GM21723 (cell line): ENCODE results near the gene TMEM59L.
"Not testable (repeated sequence)": the region's sequence is repeated elsewhere in the genome, so short reads cannot be mapped to it uniquely, and the experiment has no call there.

ENCODE experiments used
- ATAC-seq: cut with Tn5 transposase; IDR thresholded peaks from one replicate; pipeline ENCODE4 v1.9.1; 2021; ENCODE audit warnings: mild to moderate bottlenecking, moderate library complexity; ENCODE audit not compliant: unreplicated experiment

The TMEM59L gene

DNA sequence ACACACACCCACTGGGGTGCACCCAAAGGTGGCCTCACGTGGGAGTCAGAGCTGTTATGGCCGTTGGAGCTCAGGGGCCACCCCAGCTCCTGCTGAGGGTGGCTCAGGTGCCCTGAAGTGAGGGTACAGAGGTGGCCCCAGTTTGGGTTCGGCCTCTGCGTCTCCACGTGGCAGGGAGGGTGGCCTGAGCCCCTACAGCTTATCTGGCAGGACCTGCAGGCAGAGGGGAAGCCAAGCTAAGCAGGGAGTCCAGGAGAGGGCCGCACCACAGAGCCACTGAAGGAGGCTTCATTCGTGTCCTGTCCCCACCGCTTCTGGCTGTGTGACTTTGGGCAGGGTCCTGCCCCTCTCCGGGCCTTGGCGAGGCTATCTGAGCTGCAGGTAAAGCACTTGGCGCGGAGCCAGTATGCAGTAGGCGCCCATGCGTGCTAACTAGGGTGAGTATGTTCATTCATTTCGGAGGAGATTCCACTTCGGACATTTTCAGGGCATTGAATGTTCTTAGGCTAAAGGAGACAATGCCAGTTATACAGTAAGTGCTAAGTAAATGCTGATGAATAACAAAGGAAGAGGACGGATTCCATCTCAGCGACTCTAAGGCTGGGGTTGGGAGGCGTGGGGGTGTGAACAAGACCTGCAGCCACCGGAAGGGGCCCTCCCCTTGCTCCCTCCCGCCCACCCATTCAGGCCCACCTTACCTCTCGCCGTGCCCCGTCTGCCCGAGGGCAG is 19.1 kb upstream of the TMEM59L start:
- ATAC-seq, result no peak

DNA sequence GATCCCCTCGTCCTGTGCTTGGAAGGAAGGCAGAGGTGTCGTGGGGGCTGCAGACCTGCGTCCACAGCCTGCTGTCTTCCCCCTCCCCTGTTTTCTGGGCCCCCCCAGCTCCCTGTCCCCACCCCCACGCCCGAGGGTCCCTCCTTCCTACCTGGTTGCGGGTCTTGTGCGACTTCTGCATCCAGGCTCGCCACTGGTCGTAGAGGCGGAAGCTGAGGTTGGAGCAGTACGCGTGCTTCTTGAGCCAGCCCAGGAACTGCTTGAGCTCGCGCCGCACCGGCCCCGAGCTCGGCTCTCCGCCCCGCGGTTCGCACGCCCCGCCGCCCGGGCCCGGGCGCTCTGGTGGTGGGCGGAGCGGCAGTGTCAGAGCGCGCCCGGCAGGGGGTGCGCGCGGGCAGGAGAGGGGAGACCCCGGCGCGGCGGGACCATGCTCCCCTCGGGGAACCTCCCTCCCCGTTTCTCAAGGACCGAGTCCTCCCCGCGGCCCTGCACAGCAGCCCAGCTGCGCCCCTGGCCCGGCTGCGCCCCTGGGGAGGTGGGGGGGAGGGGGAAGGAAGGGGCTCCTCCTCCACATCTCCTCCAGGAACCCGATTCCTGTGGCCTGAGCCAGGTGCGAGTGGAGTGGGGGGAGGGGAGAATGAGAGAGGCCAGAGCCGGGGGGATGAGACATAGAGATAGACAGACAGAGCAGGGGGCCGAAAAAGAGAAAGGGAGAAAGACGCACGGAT is 18.4 kb upstream of the TMEM59L start:
- ATAC-seq, result peak; percentile 53

DNA sequence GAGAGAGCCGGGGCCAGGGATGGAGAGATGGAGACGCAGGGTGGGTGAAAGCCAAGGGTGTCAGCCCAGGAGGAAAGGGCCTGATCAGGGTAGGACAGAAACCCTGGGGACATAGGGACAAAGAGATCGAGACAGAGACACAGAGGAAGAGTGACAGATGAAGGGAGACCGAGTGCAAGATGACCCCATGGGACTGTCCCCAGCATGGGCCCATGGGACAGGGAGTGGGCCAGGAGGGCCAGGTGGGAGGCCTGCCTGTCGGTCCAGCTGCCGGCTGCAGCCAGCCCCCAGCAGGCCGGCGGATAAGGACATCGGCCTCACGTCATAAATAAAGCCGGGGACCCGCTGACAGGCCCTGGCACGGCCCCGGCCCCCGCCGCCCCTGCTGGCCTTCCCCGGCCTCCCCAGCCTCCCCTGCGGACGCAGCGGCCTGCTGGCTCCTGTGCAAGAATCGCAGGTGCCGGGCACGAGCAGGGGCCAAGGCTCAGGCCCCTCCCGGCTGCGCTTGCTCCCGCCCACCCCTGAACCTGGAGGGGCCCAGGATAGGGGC is 17.8 kb upstream of the TMEM59L start:
- no peak for ATAC-seq

DNA sequence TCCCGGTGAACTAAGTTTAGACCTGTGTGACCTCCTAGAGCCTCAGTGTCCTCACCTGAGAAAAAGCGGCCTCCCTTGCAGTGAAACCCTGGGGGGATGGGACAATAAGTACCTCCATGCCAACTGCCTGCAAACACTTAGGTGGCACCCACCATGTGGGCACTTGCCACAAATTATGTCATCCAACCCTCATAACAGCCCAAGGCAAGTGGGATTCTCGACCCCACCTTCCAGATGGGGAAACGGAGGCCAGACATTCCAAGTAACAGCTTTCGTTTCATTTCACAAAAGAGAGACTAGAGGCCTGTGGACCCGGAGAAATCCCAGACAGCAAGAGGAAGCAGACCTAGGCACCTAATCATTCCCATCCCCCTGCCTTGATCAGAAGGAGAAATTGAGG is 17.2 kb upstream of the TMEM59L start:
- no peak for ATAC-seq

DNA sequence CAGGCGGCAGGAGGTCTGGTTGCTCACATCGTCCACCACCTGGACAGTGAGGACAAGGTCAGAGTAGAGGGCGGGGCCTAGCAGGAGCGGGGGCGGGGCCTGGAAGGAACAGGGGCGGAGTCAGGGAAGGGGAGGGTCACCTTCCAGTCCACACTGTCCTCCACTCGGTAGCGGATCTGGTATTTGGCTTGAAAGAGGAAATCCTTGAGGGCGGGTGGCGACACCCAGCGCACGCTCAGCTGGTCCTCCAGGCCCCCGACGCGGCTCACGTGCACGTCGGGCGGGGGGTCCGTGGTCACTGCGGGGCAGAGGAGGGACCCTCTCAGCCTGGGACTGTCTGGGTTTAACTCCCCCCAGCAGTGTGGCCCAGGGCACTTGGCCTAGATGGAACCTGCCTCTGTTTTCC is 15.9 kb upstream of the TMEM59L start:
- no peak for ATAC-seq

DNA sequence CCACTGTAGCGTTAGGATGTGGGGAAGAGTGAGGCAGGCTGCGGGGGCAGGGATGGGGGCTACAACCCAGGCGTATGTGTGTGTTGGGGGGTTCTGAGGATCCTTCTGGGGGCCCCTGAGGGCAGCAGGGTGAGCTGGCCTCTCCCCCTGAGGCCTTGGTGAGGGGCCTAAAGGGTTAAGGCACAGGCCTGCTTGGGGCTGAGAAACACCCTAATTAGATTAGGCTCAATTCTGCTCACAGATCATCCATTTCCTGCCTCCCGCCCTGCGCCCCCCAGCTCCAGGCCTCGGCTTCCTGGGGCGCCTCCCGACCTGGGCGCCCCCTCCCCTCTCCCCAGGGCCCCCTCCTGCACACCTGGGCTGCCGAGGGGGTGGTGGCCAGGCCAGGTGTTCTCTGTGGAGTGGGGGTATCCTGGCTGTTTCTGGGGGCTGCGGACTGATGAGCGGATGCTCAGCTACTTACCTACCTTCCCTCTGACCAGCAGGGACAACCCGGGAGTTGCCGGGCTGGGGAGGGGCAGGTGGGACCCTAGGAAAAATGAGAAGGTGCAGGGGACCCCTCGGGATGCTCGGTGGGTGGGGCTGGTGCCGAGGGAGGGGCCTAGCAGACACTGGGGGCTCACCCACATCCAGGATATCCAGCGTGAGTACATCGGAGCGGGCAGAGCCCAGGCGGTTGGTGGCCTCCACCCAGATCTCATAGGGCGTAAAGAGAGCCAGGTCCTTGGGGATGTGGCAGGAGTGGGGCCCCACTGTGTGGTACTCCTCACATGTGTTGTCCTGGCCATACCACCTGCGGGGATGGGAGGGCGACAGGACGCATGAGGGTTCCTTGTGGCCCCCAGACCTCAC is 14.6 kb upstream of the TMEM59L start:
- no peak for ATAC-seq

DNA sequence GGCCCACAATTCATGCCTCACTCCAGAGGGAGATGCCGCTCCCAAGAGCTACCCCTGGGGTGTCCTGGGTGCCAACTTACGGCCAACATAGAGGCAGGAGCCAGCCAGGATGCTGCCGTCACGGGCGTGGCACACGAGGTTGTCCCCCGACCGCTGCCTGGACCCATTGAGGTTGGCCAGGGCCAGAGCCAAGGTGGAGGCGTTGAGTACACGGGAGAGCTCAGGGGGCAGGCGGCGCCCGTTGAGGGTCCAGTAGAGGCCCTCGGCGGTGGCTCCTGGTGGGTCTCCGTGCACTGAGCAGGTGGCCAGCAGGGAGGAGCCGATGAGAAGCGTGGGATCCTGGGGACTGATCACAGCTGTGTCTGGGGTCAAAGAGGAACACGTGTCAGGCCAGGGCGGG is 13.2 kb upstream of the TMEM59L start:
- ATAC-seq, result no peak

DNA sequence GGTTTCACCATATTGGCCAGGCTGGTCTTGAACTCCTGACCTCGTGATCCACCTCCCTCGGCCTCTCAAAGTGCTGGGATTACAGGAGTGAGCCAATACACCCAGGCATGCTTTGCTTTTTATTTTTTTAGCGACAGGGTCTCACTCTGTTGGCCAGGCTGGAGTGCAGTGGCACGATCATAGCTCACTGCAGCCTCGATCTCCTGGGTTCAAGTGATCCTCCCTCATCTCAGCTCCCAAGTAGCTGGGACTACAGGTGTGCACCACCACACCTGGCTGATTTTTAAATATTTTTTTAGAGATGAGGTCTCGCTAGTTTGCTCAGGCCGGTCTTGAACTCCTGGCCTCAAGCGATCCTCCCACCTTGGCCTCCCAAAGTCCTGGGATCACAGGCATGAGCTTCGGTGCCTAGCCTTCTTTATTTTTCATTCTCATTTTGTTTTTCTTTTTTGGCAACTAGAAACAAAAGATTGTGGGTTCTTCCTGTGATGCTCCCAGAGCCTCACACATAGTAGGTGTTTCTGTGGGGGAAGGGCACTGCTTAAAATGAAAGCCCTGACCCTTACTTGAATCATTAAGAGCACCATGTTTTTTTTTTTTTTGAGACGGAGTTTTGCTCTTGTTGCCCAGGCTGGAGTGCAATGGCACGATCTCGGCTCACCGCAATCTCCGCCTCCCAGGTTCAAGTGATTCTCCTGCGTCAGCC is 11.8 kb upstream of the TMEM59L start:
- not testable (repeated sequence) for ATAC-seq

DNA sequence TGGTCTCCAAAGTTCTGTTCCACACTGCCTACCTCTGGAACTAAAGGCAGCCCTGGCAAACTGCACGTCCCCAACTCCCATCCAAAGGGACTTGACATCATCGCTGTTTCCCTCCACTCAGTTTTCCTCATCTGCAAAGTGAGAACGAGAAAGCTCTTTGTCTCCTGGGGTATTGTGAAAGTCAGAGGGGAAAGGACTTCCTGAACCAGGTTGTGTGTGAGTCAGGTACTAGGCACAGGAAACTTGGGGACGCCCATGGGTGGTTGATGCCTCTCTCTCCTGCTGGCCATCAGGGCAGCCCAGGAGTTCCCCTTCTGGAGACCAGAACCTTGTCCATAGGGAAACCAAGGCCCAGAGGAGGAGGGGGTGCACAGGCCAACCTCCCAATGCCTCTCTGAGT is 10.8 kb upstream of the TMEM59L start:
- no peak for ATAC-seq

DNA sequence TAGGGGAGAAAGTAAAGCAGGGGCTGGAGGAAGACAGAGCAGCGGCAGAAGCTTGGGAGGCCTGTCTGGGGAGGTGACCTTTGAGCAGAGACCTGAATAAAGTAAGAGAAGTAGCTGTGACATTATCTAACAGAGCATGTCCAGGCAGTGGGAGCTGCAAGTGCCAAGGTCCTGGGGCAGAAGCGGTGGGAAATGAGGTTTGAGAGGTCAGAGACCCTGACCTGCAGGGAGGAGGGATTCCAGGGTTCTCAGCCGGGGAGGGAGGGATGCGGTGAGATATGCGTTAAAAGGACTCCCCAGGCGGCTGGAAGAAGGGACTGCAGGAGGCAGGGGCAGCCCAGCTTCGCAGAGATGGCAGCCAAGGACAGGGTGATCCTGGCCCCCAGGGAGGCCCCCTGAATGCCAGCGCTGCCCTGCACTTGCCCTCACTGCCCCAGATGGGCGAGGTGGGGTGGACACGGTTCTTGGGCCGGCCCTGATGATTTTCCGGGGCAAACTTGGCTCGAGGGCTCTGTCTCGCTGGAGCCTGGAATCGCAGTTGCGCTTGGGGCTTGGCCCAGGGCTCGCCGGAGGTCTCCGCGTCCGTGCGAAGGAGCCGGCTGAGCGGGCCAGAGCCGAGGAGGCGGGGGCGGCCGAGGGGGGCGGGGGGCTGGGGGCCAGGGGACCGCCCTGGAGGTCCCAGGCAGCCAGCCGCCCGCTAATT is 9.3 kb upstream of the TMEM59L start:
- ATAC-seq, result no peak

DNA sequence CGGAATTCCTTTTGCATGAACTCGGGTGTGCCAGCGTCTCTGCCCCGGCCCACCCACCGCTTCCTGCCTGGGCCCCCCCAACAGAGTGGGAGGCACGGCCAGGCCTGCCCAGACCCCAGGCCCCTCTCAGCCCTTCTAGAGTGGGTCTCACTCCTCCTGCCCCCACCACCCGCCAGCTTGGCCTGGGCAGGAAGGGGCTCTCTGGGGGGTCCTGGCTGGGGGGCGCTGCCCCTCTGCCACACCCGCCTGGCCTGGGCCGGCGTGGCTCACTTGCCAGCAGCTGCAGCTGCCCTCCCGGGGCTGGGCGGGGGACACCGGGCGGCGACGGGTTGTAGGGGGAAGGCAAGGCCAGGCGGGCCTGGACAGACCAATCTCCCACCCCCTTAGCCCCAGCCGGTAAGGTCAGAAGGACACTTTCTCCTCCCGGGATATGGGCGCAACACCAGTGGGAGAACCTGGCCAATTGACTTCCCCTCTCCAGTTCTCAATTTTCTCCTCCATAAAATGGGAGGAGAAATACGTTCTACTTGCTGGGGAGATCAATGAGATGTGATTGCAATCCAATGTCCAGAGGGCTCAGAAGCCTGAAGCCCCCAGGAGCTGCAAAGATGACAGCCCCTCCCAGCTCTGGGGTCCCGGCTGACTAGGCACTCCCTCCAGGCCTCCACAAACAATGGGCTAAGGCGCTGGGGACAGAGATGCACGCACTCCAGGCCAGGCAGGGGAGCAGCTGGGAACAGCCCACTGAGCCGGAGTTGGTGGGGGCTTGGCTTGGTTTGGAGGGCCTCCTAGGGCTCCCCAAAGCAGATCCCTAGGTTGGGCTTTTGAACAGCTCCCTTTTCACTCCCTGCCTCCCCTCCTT is 8.5 kb upstream of the TMEM59L start:
- no peak for ATAC-seq

DNA sequence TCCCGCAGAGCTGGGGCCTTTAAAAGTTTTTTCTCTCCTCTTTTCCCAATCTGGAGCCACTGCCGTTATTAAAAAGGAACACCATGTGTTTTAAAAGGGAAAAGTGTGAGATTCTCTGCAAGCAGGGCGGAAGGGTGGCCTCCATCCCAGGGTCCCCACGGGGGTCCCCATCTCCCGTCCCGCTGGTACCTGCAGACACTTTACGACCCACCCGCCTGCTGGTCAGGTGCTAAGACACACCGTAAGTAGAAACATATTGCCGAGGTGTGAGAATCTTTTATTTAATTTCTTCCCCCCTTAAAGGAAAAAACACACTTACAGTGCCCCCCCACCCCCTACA is 7.9 kb upstream of the TMEM59L start:
- ATAC-seq, result no peak

DNA sequence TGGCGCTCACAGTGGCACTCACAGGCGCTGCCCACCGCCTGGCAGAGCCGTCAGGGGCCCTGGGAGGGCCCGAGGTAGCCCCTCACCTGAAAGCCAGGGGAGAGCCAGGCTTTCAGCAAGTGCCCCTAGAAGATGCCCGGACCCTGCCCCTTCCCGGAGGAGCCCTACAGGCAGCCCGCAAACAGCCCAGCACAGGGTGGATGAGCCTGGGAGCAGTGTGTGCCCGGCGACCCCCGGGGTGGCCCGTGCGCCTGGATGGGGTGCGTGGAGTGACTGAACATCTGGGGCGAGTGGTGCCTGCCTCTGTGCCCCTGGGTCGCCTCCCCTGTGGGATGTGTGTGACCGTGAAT is 7.5 kb upstream of the TMEM59L start:
- no peak for ATAC-seq

DNA sequence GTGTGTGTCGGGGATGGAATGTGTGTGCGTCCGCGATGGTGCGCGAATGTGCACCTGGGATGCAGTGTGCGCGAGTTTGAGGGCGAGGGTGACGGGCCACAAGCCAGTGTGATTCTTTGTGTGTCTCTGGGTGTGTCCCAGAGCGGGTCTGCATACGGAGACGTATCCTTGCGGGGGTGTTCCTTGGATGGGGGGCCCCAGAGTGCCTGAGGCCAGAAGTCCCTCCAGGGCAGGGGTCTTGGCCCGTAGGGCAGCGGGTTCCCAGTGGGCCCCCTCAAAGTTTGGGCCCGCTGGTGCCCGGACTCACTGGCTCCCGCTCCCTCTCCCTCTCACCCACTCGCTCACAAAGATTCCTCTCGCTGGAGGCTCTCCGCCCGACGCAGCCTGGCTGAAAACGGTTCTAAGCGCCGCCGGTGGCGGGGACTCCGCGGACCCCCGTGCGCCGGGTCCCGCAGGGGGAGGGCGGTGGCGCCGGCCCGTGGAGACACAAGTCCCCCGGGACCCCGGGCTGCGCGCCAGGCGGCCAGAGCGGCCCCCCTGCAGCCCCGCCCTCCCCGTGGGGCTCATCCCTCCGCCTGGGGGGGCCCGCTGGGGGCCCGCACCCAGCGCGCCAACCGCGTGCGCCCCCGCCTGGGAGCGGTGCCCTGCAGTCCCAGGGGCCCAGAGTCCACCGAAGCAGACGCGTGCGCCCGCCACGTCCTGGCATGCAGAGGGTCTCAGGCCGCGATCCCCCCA is 7.0 kb upstream of the TMEM59L start:
- ATAC-seq, result no peak

DNA sequence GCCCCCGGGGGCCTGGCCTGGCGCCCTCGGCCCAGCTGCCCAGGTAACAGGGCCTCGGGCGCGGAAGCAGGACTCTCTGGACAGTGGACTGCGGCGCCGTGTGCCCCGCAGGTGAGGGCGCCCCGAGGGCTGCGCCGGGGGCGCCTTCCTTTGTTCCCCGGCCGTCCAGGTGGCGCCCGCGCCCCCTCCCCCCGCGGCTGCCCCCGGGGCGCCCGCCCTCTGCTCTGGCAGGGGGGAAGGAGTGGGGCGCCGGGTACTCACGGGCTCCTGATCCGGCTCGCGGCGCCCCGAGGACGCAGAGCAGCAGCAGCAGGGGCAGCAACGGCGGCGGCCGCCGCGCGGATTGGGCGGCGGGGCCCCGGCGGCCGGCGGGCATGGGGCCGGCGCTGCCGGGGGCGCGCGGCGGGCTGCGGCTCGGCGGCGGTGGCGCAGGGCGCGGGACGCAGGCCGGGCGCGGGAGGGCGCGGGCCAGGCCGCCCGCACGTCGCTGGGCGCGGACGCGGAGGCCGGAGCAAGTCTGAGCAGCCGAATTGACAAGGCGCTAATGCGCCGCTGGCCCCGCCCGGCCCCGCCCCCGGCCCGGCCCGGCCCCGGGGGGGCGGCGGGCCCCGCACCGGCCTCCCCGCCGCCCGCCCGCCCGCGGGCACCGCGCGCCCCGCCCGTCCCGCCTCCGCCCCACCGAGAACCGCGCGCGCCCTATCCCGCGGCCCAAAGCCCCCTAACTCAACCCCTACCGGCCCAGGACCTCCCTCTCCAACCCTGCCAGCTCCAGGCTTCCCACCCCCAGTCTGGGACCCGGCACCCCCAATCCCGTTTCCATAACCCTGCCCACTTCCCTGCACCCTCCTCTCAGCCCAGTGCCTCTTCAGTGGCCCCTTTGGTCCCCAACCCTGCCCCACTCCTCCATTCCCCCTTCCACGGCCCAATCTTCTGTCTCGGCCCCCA is 6.1 kb upstream of the TMEM59L start, which contains the start of gene CRLF1:
Gene CRLF1 (minus strand): TSS at position 519 of the 945 bp plus-strand sequence. CDS start 143 bp downstream, at position 376.
- no peak for ATAC-seq

DNA sequence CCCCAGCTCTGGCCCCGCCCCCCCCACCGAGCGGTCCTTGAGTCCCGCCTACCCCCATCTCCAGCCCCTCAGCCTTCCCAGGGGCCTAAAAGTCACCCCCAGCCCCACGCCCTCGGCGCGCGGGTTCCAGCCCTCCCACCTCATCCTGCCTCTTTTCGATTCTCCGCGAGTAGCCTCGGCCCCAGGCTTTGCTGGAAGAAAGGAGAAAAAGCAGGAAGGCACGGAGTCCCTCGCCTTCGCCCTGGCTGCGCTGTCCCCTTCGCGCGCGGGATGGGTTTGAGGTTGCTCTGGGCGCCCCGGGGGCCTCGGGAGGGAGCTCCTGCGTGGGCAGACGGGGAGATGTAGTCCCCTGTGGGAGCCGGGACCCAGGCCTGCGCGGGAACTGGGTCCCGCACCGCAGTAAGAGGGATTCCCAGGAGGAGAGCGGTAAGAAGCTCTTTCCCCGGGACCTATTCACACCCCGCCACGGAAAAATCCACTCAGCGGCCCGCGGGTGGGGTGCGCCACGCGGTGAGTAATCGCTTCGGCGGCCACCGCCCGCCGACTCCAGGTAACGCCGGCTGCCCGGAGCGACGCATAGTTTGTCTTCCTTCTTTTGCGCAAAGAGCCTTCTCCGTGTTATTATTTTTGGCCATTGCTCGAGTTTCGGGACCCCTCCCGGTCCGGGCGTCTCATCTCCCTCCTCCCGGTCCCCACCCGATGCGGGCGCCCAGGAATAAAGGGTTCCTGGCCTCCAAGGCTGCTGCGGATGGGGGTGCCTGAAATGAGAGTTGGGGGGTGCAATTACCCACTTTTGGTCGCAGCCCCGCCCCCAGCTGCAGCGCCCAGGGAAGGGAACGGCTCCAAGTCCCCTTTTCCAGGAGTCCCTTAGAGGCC is 5.2 kb upstream of the TMEM59L start:
- ATAC-seq, result no peak
